GOT3 (cell line): Measurements from ENCODE around the gene LCLAT1.

Experiments
- DNase-seq: peaks from one replicate; lab custom pipeline; 2025; ENCODE audit warnings: mixed read lengths; lab: John Stamatoyannopoulos, UW

Gene LCLAT1

GRCh38 chr2:30447149-30448045, at the start of gene LCLAT1:
LCLAT1 (plus strand) TSS chr2:30447246; CDS start chr2:30525591, 78,345 bp downstream.
- peak; percentile 24 for DNase-seq

- no peak for DNase-seq
Measured at GRCh38 chr2:30398084-30398873, 48.8 kb upstream of the LCLAT1 start.

GRCh38 chr2:30400151-30400954, 46.7 kb upstream of the LCLAT1 start:
- DNase-seq = no peak

- DNase-seq = no peak
Measured at GRCh38 chr2:30402441-30403182, 44.4 kb upstream of the LCLAT1 start.

GRCh38 chr2:30403592-30404312, 43.3 kb upstream of the LCLAT1 start:
- no peak for DNase-seq

- DNase-seq = no peak
Measured at GRCh38 chr2:30404319-30405259, 42.5 kb upstream of the LCLAT1 start.

GRCh38 chr2:30405260-30405605, 41.8 kb upstream of the LCLAT1 start:
- no peak for DNase-seq

- DNase-seq = no peak
Measured at GRCh38 chr2:30406853-30407252, 40.2 kb upstream of the LCLAT1 start.

- no peak for DNase-seq
Measured at GRCh38 chr2:30408961-30409387, 38.1 kb upstream of the LCLAT1 start.

GRCh38 chr2:30410217-30410616, 36.8 kb upstream of the LCLAT1 start:
- no peak for DNase-seq

GRCh38 chr2:30412047-30412683, 34.9 kb upstream of the LCLAT1 start:
- no peak for DNase-seq

- no peak for DNase-seq
Measured at GRCh38 chr2:30412684-30413570, 34.1 kb upstream of the LCLAT1 start.

GRCh38 chr2:30414961-30415360, 32.1 kb upstream of the LCLAT1 start:
- DNase-seq = no peak

GRCh38 chr2:30417253-30417652, 29.8 kb upstream of the LCLAT1 start:
- no peak for DNase-seq

- DNase-seq = no peak
Measured at GRCh38 chr2:30421026-30421603, 25.9 kb upstream of the LCLAT1 start.

- peak; percentile 12 for DNase-seq
Measured at GRCh38 chr2:30421604-30422443, 25.2 kb upstream of the LCLAT1 start.
